HG02798 (cell line): ENCODE data around the gene LCN2.
"Not testable (repeated sequence)": the region's sequence is repeated elsewhere in the genome, so short reads cannot be mapped to it uniquely, and the experiment has no call there.

ENCODE experiments used
- ATAC-seq: cut with Tn5 transposase; IDR thresholded peaks from one replicate; pipeline ENCODE4 v1.9.1; 2021; ENCODE audit warnings: mild to moderate bottlenecking; ENCODE audit not compliant: unreplicated experiment, poor library complexity

Gene LCN2

GRCh38 chr9:128127568-128127989, 21.7 kb upstream of the LCN2 start, which contains the start of gene PTGES2:
Gene PTGES2 (minus strand): TSS chr9:128127729. CDS start chr9:128127717, 12 bp downstream.
- peak; percentile 71 for ATAC-seq

- peak; percentile 69 for ATAC-seq
Measured at GRCh38 chr9:128127990-128128835, 21.0 kb upstream of the LCN2 start.

DNA sequence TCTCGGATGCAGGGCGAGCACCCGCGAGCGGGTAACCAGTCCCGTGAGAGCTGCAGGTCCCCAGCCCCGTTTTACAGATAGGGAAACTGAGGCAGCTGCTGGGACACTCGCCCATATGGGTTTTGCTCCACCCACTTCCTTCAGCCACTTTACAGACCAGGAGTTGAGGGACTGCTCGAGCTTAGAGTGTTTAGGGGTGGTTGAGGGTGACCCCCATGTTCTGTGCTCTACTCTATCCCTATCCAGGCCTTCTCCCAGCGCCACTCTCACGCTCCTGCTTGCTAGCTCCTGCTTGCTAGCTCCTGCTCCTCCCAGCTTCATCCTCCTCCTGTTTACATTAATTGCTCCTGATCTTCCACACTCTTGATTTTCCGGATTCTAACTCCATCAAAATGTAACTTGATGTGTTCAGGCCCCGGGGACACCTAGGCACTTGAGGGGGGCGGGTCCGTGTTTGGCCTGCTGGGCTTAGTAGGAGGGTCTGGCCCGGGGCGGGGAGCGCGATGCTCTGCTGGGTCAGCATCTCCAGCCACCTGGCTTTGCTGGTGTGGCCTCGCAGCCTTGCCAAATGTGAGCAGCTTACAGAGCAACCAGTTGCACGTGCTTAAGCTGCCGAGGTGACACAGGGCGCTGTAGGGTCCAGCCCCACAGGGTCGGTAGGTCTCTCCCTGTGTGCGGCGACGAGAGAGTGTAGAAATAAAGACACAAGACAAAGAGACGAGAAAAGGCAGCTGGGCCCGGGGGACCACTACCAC, 20.2 kb upstream of the LCN2 start:
- ATAC-seq = no peak

DNA sequence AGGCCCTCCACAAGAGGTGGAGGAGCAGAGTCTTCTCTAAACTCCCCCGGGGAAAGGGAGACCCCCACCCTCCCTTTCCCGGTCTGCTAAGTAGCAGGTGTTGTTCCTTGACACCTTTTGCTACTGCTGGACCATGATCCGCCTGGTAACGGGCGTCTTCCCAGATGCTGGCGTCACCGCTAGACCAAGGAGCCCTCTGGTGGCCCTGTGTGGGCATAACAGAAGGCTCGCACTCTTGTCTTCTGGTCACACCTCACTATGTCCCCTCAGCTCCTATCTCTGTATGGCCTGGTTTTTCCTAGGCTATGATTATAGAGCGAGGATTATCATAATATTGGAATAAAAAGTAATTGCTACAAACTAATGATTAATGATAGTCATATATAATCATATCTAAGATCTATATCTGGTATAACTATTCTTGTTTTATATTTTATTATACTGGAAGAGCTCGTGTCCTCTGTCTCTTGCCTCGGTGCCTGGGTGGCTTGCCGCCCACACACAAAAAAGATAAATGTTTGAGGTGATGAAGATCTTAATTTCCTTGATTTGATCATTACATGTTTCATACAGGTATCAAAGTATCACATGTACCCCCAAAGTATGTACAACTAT, 19.2 kb upstream of the LCN2 start:
- ATAC-seq = not testable (repeated sequence)

DNA sequence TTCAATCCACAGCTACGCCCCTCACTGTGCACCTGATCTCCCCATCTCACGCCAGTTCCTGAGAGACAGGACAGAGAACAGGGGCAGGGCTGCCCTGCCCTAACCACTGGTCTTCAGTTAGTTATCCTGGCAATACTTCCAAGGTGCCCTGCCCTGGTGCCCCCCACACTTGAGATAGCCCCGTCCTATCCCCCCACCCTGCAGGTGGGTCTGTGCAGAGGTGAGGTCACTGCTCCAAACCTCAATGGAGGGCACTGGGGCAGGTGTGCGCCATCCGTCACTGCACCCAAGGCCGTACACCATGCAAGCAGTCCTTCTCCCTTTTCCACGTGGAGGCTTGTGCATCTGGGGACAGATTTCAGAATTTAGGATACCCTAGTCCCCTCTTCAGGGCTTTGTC, 18.6 kb upstream of the LCN2 start:
- not testable (repeated sequence) for ATAC-seq

GRCh38 chr9:128131346-128131745, 17.9 kb upstream of the LCN2 start:
- not testable (repeated sequence) for ATAC-seq

DNA sequence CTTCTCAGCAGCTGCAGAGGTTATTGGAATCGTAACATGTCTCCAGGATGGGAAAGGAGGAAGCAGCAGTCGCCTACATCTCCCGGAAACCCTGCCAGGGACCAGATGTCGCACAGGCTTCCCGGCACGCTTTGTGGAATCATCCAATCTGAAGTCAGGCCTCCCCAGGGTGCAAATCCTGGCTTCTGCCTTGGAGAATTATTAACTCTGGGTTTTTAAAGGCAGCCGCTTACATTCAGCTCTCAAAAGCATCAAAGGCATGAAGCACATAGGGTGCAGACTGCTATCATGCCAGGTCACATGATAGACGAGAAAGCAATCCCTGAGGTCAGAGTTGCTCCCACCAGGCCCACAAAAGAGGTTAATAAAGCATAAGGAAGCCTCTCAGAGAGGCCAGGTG, 17.1 kb upstream of the LCN2 start:
- ATAC-seq = not testable (repeated sequence)

- ATAC-seq = not testable (repeated sequence)
Measured at GRCh38 chr9:128135561-128135960, 13.7 kb upstream of the LCN2 start.

- no peak for ATAC-seq
Measured at GRCh38 chr9:128136816-128137793, 12.1 kb upstream of the LCN2 start.

GRCh38 chr9:128138001-128138400, 11.3 kb upstream of the LCN2 start:
- no peak for ATAC-seq

- no peak for ATAC-seq
Measured at GRCh38 chr9:128139621-128140020, 9.6 kb upstream of the LCN2 start.

DNA sequence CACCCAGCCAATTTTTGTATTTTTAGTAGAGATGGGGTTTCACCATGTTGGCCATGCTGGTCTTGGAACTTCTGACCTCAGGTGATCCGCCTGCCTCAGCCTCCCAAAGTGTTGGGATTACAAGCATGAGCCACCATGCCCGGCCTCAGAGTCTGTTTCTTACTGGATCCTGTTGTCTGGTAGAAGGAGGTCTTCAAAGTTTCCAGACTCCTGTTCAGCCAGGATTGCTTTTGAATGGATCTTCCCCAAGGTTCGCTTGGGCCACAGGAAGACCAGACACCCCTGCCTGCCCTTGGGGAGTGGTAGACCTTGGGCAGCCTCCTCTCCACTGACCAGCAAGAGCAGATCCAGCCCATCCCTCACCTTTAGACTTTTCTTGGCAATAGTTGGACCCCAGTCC, 7.6 kb upstream of the LCN2 start:
- no peak for ATAC-seq

GRCh38 chr9:128142061-128142460, 7.2 kb upstream of the LCN2 start:
- no peak for ATAC-seq

DNA sequence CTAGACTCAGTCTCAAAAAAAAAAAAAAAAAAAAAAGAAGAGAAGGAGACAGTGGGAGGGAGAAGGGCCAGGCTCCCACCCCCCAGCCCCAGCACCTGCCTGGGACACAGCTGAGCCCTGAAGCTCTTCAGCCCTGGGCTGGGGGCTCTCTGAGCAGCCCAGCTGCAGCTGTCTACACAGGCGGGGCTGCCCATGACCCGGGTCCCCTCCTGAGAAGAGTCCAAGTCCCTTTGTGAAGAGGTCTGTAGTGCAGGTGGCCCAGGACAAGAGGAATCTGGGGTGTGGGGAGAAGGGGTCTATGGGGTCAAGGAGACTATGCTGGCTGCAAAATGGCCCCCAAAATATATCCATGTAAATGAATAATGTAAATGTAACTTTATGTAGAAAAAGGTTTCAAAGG, 6.7 kb upstream of the LCN2 start:
- ATAC-seq = no peak

GRCh38 chr9:128143525-128144238, 5.6 kb upstream of the LCN2 start:
- no peak for ATAC-seq

- no peak for ATAC-seq
Measured at GRCh38 chr9:128144239-128145181, 4.7 kb upstream of the LCN2 start.

GRCh38 chr9:128145536-128145935, 3.7 kb upstream of the LCN2 start:
- no peak for ATAC-seq

- no peak for ATAC-seq
Measured at GRCh38 chr9:128145951-128146351, 3.3 kb upstream of the LCN2 start.
